Lower leg skin (tissue), 3 donors: ENCODE data around the gene LILRA6.
"Not testable (repeated sequence)": the region's sequence is repeated elsewhere in the genome, so short reads cannot be mapped to it uniquely, and the experiment has no call there.

Source experiments
- CTCF ChIP-seq, 3 donors: fragments of 450-650 bp; IDR thresholded peaks; one replicate each; pipeline ENCODE4 v1.5.1; 2016; ENCODE audit warnings: antibody characterized with exemption in 3 of 3, mild to moderate bottlenecking in 3 of 3, moderate library complexity in 2 of 3
- POLR2A ChIP-seq, 2 donors: fragments of 450-650 bp; IDR thresholded peaks; one replicate each; pipeline ENCODE4 v1.6.1; 2016 to 2017; ENCODE audit warnings: antibody characterized with exemption in 2 of 2, mild to moderate bottlenecking in 1 of 2, moderate library complexity in 1 of 2

GRCh38 chr19:54274516-54274915 lies 31.9 kb upstream of the LILRA6 start:
- not testable (repeated sequence) for TF ChIP-seq CTCF, POLR2A (IDR thresholded peaks at IDR 0.05)
